ENCODE measurements around the gene PPAN.

The PPAN gene

DNA sequence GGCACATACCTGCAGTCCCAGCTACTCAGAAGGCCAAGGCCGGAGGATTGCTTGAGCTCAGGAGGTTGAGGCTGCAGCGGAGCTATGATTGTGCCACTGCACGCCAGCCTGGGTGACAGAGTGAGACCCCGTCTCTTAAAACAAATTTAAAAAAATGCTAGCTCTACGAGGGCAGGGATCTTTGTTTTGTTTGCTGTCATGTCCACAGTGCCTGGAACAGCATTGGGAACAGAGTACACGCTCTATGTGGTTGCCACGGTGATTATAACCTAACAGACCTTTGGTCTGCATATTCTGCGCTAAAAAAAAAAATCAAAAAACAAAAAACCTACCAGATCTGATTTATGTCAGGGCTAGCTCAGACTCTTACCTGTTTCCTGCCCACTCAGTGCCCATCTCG is 22.3 kb upstream of the PPAN start:
- ATAC-seq, result no peak
- TF ChIP-seq ZFP3 (CRISPR knock-in tag; IDR thresholded peaks at IDR 0.05) (no peak), SNAI2 (CRISPR knock-in tag; IDR thresholded peaks at IDR 0.05) (no peak), TCF4 (CRISPR knock-in tag; IDR thresholded peaks at IDR 0.05; ENCODE audit: borderline replicate concordance) (no peak), PPARA (CRISPR knock-in tag; IDR thresholded peaks at IDR 0.05; ENCODE audit: borderline replicate concordance) (no peak), CSDC2 (CRISPR knock-in tag; IDR thresholded peaks at IDR 0.05) (no peak), ZNF70 (CRISPR knock-in tag; IDR thresholded peaks at IDR 0.05) (no peak), ESRRG (CRISPR knock-in tag; IDR thresholded peaks at IDR 0.05) (no peak)
- TF ChIP-seq, protein P1, sequence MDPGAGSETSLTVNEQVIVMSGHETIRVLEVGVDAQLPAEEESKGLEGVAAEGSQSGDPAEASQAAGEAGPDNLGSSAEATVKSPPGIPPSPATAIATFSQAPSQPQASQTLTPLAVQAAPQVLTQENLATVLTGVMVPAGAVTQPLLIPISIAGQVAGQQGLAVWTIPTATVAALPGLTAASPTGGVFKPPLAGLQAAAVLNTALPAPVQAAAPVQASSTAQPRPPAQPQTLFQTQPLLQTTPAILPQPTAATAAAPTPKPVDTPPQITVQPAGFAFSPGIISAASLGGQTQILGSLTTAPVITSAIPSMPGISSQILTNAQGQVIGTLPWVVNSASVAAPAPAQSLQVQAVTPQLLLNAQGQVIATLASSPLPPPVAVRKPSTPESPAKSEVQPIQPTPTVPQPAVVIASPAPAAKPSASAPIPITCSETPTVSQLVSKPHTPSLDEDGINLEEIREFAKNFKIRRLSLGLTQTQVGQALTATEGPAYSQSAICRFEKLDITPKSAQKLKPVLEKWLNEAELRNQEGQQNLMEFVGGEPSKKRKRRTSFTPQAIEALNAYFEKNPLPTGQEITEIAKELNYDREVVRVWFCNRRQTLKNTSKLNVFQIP (CRISPR knock-in tag; IDR thresholded peaks at IDR 0.05; ENCODE audit: borderline replicate concordance, low read depth), result no peak

DNA sequence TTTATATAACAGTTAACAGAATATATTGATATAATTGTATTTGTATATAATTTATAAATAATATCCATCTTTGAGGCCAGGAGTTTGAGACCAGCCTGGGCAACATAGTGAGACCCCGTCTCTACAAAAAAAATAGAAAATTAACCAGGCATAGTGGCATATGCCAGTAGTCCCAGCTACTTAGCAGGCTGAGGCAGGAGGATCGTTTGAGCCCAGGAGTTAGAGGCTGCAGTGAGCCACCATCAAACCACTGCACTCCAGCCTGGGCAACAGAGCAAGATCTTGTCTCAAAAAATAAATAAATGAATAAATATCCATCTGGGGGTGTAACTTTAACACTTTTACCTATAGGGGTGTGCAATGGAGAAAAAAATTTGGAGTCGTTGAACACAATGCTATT is 21.4 kb upstream of the PPAN start:
- no peak for ATAC-seq
- TF ChIP-seq ESRRG (CRISPR knock-in tag; IDR thresholded peaks at IDR 0.05), result no peak
- TF ChIP-seq SNAI2 (CRISPR knock-in tag; IDR thresholded peaks at IDR 0.05), result no peak
- TF ChIP-seq, protein P1 (CRISPR knock-in tag; IDR thresholded peaks at IDR 0.05; ENCODE audit: borderline replicate concordance, low read depth), result no peak
- no peak for TF ChIP-seq RARB (CRISPR knock-in tag; IDR thresholded peaks at IDR 0.05)
- TF ChIP-seq ZFP3 (CRISPR knock-in tag; IDR thresholded peaks at IDR 0.05), result no peak
- TF ChIP-seq ZNF70 (CRISPR knock-in tag; IDR thresholded peaks at IDR 0.05), result no peak
- no peak for TF ChIP-seq PPARA (CRISPR knock-in tag; IDR thresholded peaks at IDR 0.05; ENCODE audit: borderline replicate concordance)
- TF ChIP-seq, protein P2, sequence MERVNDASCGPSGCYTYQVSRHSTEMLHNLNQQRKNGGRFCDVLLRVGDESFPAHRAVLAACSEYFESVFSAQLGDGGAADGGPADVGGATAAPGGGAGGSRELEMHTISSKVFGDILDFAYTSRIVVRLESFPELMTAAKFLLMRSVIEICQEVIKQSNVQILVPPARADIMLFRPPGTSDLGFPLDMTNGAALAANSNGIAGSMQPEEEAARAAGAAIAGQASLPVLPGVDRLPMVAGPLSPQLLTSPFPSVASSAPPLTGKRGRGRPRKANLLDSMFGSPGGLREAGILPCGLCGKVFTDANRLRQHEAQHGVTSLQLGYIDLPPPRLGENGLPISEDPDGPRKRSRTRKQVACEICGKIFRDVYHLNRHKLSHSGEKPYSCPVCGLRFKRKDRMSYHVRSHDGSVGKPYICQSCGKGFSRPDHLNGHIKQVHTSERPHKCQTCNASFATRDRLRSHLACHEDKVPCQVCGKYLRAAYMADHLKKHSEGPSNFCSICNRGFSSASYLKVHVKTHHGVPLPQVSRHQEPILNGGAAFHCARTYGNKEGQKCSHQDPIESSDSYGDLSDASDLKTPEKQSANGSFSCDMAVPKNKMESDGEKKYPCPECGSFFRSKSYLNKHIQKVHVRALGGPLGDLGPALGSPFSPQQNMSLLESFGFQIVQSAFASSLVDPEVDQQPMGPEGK (CRISPR knock-in tag; IDR thresholded peaks at IDR 0.05; ENCODE audit: borderline replicate concordance), result no peak
- TF ChIP-seq ZC3H10 (CRISPR knock-in tag; IDR thresholded peaks at IDR 0.05), result no peak
- TF ChIP-seq, protein P3, sequence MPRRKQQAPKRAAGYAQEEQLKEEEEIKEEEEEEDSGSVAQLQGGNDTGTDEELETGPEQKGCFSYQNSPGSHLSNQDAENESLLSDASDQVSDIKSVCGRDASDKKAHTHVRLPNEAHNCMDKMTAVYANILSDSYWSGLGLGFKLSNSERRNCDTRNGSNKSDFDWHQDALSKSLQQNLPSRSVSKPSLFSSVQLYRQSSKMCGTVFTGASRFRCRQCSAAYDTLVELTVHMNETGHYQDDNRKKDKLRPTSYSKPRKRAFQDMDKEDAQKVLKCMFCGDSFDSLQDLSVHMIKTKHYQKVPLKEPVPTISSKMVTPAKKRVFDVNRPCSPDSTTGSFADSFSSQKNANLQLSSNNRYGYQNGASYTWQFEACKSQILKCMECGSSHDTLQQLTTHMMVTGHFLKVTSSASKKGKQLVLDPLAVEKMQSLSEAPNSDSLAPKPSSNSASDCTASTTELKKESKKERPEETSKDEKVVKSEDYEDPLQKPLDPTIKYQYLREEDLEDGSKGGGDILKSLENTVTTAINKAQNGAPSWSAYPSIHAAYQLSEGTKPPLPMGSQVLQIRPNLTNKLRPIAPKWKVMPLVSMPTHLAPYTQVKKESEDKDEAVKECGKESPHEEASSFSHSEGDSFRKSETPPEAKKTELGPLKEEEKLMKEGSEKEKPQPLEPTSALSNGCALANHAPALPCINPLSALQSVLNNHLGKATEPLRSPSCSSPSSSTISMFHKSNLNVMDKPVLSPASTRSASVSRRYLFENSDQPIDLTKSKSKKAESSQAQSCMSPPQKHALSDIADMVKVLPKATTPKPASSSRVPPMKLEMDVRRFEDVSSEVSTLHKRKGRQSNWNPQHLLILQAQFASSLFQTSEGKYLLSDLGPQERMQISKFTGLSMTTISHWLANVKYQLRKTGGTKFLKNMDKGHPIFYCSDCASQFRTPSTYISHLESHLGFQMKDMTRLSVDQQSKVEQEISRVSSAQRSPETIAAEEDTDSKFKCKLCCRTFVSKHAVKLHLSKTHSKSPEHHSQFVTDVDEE (CRISPR knock-in tag; IDR thresholded peaks at IDR 0.05), result no peak
- no peak for TF ChIP-seq GLIS3 (CRISPR knock-in tag; IDR thresholded peaks at IDR 0.05)
- TF ChIP-seq BACH2 (CRISPR knock-in tag; IDR thresholded peaks at IDR 0.05; ENCODE audit: borderline replicate concordance), result no peak

DNA sequence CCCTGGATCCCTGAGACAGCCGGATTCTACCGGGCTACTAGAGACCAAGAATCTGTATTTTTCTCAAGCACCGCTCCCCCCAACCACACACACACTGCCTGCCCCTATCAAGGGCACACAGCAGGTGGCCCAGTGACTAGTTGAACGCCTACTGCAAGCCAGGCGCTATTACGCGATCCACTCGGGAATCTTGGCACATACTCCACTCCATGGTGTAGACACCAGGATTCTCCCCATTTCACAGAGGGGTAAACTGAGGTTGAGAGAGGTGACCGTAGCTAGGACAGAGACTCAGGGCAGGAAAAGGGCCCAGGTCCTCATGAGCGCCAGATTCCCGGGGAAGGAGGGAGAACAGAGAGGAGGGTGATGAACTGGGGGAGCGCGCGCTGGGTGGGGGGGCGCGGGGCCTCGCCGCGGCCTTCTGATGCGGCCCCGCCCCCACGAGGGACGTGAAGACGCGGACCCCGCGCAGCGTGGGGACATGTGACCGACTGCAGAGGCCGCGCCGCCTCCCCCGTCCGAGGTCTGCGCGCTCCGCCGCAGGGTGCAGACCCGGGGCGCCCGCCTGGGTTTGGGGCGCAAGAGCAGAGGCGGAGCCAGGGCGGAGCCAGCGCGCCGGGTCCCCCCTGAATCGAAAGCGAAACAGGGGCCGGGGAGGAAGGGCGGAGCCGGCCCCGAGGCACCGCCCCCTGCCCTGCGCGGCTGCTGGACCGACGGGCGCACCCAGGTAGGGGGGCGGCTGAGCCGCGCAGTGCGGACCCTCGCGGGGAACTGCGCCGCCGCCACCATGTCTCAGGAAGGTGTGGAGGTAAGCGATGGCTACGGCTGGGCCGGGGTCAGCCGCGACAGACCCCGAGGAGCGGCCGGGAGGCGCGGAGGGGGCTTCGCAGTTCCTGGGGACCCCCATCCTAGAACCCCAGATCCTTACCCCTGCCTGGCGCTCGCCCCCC is 20.2 kb upstream of the PPAN start, which contains the start of gene SHFL:
SHFL (plus strand) TSS at position 677 of the 950 bp plus-strand sequence; CDS start at position 788, 111 bp downstream.
- ATAC-seq, result peak; percentile 96
- TF ChIP-seq ISL1 (CRISPR knock-in tag; IDR thresholded peaks at IDR 0.05) (no peak), ZNF565 (CRISPR knock-in tag; conservative IDR thresholded peaks at IDR 0.05; ENCODE audit: low read depth) (no peak), SNAI2 (CRISPR knock-in tag; IDR thresholded peaks at IDR 0.05) (no peak), OSR1 (CRISPR knock-in tag; IDR thresholded peaks at IDR 0.05) (no peak)
- TF ChIP-seq, protein P4, sequence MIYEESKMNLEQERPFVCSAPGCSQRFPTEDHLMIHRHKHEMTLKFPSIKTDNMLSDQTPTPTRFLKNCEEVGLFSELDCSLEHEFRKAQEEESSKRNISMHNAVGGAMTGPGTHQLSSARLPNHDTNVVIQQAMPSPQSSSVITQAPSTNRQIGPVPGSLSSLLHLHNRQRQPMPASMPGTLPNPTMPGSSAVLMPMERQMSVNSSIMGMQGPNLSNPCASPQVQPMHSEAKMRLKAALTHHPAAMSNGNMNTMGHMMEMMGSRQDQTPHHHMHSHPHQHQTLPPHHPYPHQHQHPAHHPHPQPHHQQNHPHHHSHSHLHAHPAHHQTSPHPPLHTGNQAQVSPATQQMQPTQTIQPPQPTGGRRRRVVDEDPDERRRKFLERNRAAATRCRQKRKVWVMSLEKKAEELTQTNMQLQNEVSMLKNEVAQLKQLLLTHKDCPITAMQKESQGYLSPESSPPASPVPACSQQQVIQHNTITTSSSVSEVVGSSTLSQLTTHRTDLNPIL (CRISPR knock-in tag; IDR thresholded peaks at IDR 0.05; ENCODE audit: low read depth), result no peak
